ENCODE data around the gene OSBPL2. TPM values are rescaled to one million over a fixed set of nuclear protein-coding genes. Genes with fewer than 3 reads are reported as not detected.

OSBPL2 gene
- total RNA-seq, 1 donor from 2014 or later = 25.0 TPM

GRCh38 chr20:62193079-62194025 is 45.0 kb upstream of the OSBPL2 start:
- H3K9me3 ChIP-seq = no peaks in the 10 kb centered on the region
- DNase-seq (ENCODE audit: low spot score in 2 of 2) = no peak

GRCh38 chr20:62195075-62195405 is 43.3 kb upstream of the OSBPL2 start:
- no peak for DNase-seq (ENCODE audit: low spot score in 2 of 2)
- intact Hi-C loops (cut with DNase I) = no loop called here
- H3K27me3 ChIP-seq = no peaks in the 10 kb centered on the region
- peaks cover 52 to 56% of the 10 kb centered on the region in 2 donors for H3K36me3 ChIP-seq
- no peak overlapping the region for H3K27ac ChIP-seq
- TF ChIP-seq CTCF (IDR thresholded peaks at IDR 0.05) = no peak
- no peaks in the 10 kb centered on the region for H3K4me1 ChIP-seq
- no peak overlapping the region for H3K4me3 ChIP-seq
- no peaks in the 10 kb centered on the region for H3K9me3 ChIP-seq

More at GRCh38 chr20:62193079-62194025, 45.0 kb upstream of the OSBPL2 start:
- intact Hi-C loops (cut with DNase I) = no loop called here
- Histone ChIP-seq H3K27me3 (no peaks in the 10 kb centered on the region), H3K4me1 (no peaks in the 10 kb centered on the region), H3K36me3 (peaks cover 47% of the 10 kb centered on the region in 2 donors), H3K27ac (no peak overlapping the region), H3K4me3 (no peak overlapping the region)
- no peak for TF ChIP-seq CTCF (IDR thresholded peaks at IDR 0.05)

GRCh38 chr20:62195736-62196135 is 42.6 kb upstream of the OSBPL2 start:
- intact Hi-C loops (cut with DNase I) = no loop called here
- TF ChIP-seq CTCF (IDR thresholded peaks at IDR 0.05) = no peak
- no peak for DNase-seq (ENCODE audit: low spot score in 2 of 2)
- Histone ChIP-seq H3K4me1 (no peaks in the 10 kb centered on the region), H3K9me3 (no peaks in the 10 kb centered on the region), H3K4me3 (no peak overlapping the region), H3K27ac (no peak overlapping the region), H3K36me3 (peaks cover 56 to 59% of the 10 kb centered on the region in 2 donors), H3K27me3 (no peaks in the 10 kb centered on the region)

- Histone ChIP-seq H3K27ac (no peak overlapping the region), H3K4me3 (no peak overlapping the region), H3K9me3 (no peaks in the 10 kb centered on the region), H3K27me3 (no peaks in the 10 kb centered on the region), H3K36me3 (peaks cover 57 to 60% of the 10 kb centered on the region in 2 donors), H3K4me1 (no peaks in the 10 kb centered on the region)
- TF ChIP-seq CTCF (IDR thresholded peaks at IDR 0.05) = no peak
- no peak for DNase-seq (ENCODE audit: low spot score in 2 of 2)
- intact Hi-C loops (cut with DNase I) = no loop called here
Measured at GRCh38 chr20:62196286-62196685, 42.0 kb upstream of the OSBPL2 start.

GRCh38 chr20:62197311-62197710 is 41.0 kb upstream of the OSBPL2 start:
- intact Hi-C loops (cut with DNase I) = no loop called here
- no peaks in the 10 kb centered on the region for H3K4me1 ChIP-seq
- no peak overlapping the region for H3K27ac ChIP-seq
- no peaks in the 10 kb centered on the region for H3K27me3 ChIP-seq
- H3K36me3 ChIP-seq = peaks cover 64 to 67% of the 10 kb centered on the region in 2 donors
- no peak for DNase-seq (ENCODE audit: low spot score in 2 of 2)
- no peak overlapping the region for H3K4me3 ChIP-seq
- no peaks in the 10 kb centered on the region for H3K9me3 ChIP-seq
- no peak for TF ChIP-seq CTCF (IDR thresholded peaks at IDR 0.05)
